IMR-90 (cell line): ENCODE data around the gene YY1AP1. TPM values are rescaled to one million over a fixed set of nuclear protein-coding genes. Genes with fewer than 3 reads are reported as not detected.

ENCODE experiments used
- ATAC-seq: fragments of 200-7000 bp; cut with Tn5 transposase; 2 replicates; pipeline ENCODE4 v1.9.1; 2020; ENCODE audit warnings: low read depth, mild to moderate bottlenecking, moderate library complexity
- BruUV-seq: library from RNA; stranded (reverse); fragments of 400-500 nt; replicated peaks from 2 replicates; lab custom pipeline; 2021; lab: Mats Ljungman, UMichigan
- CTCF ChIA-PET: fragments of 300-600 bp; formaldehyde crosslinking; extraction: SDS; loops from one replicate; lab custom pipeline; 2021; ENCODE audit warnings: antibody characterized with exemption; lab: Yijun Ruan, JAX
- POLR2A ChIA-PET: fragments of 300-600 bp; sonication (Branson Sonifier 250); formaldehyde crosslinking; loops from one replicate; lab custom pipeline; 2022; ENCODE audit warnings: antibody characterized with exemption; ENCODE audit not compliant: unreplicated experiment; lab: Charles Lee
- DNase-seq: peaks from one replicate; pipeline ENCODE4 v3.0.0; 2013
- H2AFZ ChIP-seq: replicated peaks from 2 replicates; pipeline ENCODE3; 2013; ENCODE audit warnings: low read length, mild to moderate bottlenecking; ENCODE audit not compliant: poor library complexity
- H2AK5ac ChIP-seq: 2 replicates; pipeline ENCODE4 v1.6.1; 2013; ENCODE audit warnings: low read depth, low read length, inconsistent platforms
- H2AK9ac ChIP-seq: replicated peaks from 2 replicates; pipeline ENCODE3; 2013; ENCODE audit warnings: mild to moderate bottlenecking, low read depth, low read length, moderate library complexity; ENCODE audit not compliant: poor library complexity
- H2BK120ac ChIP-seq: 2 replicates; pipeline ENCODE4 v1.6.1; 2013; ENCODE audit warnings: low read depth, low read length, inconsistent platforms
- H2BK15ac ChIP-seq: 3 replicates; pipeline ENCODE4 v1.6.1; 2013; ENCODE audit warnings: low read depth, low read length, inconsistent platforms
- H2BK20ac ChIP-seq: 2 replicates; pipeline ENCODE4 v1.6.1; 2013; ENCODE audit warnings: low read depth, mild to moderate bottlenecking, inconsistent platforms, low read length, moderate library complexity
- H2BK5ac ChIP-seq: 2 replicates; pipeline ENCODE4 v1.6.1; 2013; ENCODE audit warnings: mild to moderate bottlenecking, low read depth, low read length, inconsistent platforms; ENCODE audit not compliant: poor library complexity, severe bottlenecking
- H3K14ac ChIP-seq: replicated peaks from 2 replicates; pipeline ENCODE4 v1.6.1; 2013; ENCODE audit warnings: low read depth, low read length, inconsistent platforms
- H3K18ac ChIP-seq: 2 replicates; pipeline ENCODE4 v1.6.1; 2013; ENCODE audit warnings: low read depth, low read length, control low read depth
- H3K23ac ChIP-seq: 2 replicates; pipeline ENCODE4 v1.6.1; 2013; ENCODE audit warnings: low read depth, low read length, inconsistent platforms
- H3K27ac ChIP-seq: 2 replicates; pipeline ENCODE4 v1.5.1; 2013; ENCODE audit warnings: mild to moderate bottlenecking, control low read depth, low read length; ENCODE audit not compliant: insufficient read depth
- H3K27me3 ChIP-seq: 2 replicates; pipeline ENCODE4 v1.6.1; 2013; ENCODE audit warnings: low read length; ENCODE audit not compliant: control insufficient read depth, insufficient read depth
- H3K36me3 ChIP-seq: 2 replicates; pipeline ENCODE4 v1.6.1; 2013; ENCODE audit warnings: low read length, mixed read lengths; ENCODE audit not compliant: control insufficient read depth, insufficient read depth
- H3K4ac ChIP-seq: 2 replicates; pipeline ENCODE4 v1.6.1; 2013; ENCODE audit warnings: low read depth, low read length, inconsistent platforms
- H3K4me1 ChIP-seq: 2 replicates; pipeline ENCODE4 v1.6.1; 2013; ENCODE audit warnings: low read length, mixed read lengths; ENCODE audit not compliant: control insufficient read depth, insufficient read depth
- H3K4me2 ChIP-seq: 2 replicates; pipeline ENCODE4 v1.6.1; 2013; ENCODE audit warnings: low read depth, mild to moderate bottlenecking, control low read depth, low read length, moderate library complexity
- H3K4me3 ChIP-seq: 2 replicates; pipeline ENCODE4 v1.5.1; 2013; ENCODE audit warnings: low read depth, mild to moderate bottlenecking, control low read depth, low read length, moderate library complexity; ENCODE audit not compliant: insufficient read depth
- H3K56ac ChIP-seq: 2 replicates; pipeline ENCODE4 v1.6.1; 2013; ENCODE audit warnings: low read length, inconsistent platforms; ENCODE audit not compliant: insufficient read depth; ENCODE audit errors: extremely low read depth
- H3K79me1 ChIP-seq, 2 experiments: 2 replicates each; pipeline ENCODE4 v1.6.1; 2013; ENCODE audit warnings: low read length in 2 of 2, inconsistent platforms in 1 of 2, low read depth in 1 of 2
- H3K9ac ChIP-seq: 2 replicates; pipeline ENCODE4 v1.6.1; 2013; ENCODE audit warnings: low read depth, low read length, control low read depth
- H3K9me1 ChIP-seq: 2 replicates; pipeline ENCODE4 v1.6.1; 2013; ENCODE audit warnings: low read length, inconsistent platforms; ENCODE audit not compliant: insufficient read depth
- H3K9me3 ChIP-seq: 2 replicates; pipeline ENCODE4 v1.6.1; 2013; ENCODE audit warnings: low read length; ENCODE audit not compliant: control insufficient read depth, insufficient read depth
- H4K20me1 ChIP-seq: 2 replicates; pipeline ENCODE4 v1.6.1; 2013; ENCODE audit warnings: low read length, inconsistent platforms; ENCODE audit not compliant: insufficient read depth
- H4K5ac ChIP-seq: 2 replicates; pipeline ENCODE4 v1.6.1; 2013; ENCODE audit warnings: mild to moderate bottlenecking, low read depth, low read length, control low read depth
- H4K8ac ChIP-seq, 2 experiments: 2 replicates each; pipeline ENCODE4 v1.6.1; 2013; ENCODE audit warnings: low read depth in 2 of 2, low read length in 2 of 2, control low read depth in 1 of 2, inconsistent platforms in 1 of 2
- H4K91ac ChIP-seq: 2 replicates; pipeline ENCODE4 v1.6.1; 2013; ENCODE audit warnings: low read depth, low read length, inconsistent platforms; ENCODE audit not compliant: insufficient read depth
- FOS ChIP-seq: fragments of 150-350 bp; IDR thresholded peaks from 2 replicates; pipeline ENCODE4 v1.6.1; 2016; ENCODE audit warnings: low read depth, low read length
- MXI1 ChIP-seq: IDR thresholded peaks from 2 replicates; pipeline ENCODE4 v1.6.1; 2012; ENCODE audit warnings: low read depth, mild to moderate bottlenecking, low read length, moderate library complexity, borderline replicate concordance
- NFE2L2 ChIP-seq: fragments of 150-350 bp; IDR thresholded peaks from 2 replicates; pipeline ENCODE4 v1.6.1; 2016; ENCODE audit warnings: low read depth, mild to moderate bottlenecking, low read length
- RAD21 ChIP-seq: IDR thresholded peaks from 2 replicates; pipeline ENCODE4 v1.6.1; 2012; ENCODE audit warnings: low read length, improper control_type of control experiment
- RCOR1 ChIP-seq: IDR thresholded peaks from 2 replicates; pipeline ENCODE4 v1.6.1; 2012; ENCODE audit warnings: mild to moderate bottlenecking, low read length, improper control_type of control experiment; ENCODE audit not compliant: insufficient replicate concordance
- USF2 ChIP-seq: fragments of 150-350 bp; IDR thresholded peaks from 2 replicates; pipeline ENCODE4 v1.6.1; 2017; ENCODE audit warnings: mild to moderate bottlenecking, antibody characterized with exemption, low read length, low read depth
- WGBS, 2 experiments: methylation state at CpG; one replicate each; pipeline versions ENCODE4 v1.1.5 to v1.1.7; 2013; ENCODE audit warnings: missing lambda C conversion rate in 2 of 2; ENCODE audit not compliant: insufficient read length in 1 of 2; ENCODE audit errors: extremely low coverage in 2 of 2; 5-methylcytosine and 5-hydroxymethylcytosine counted together
- dilution Hi-C: fragments of 300-500 bp; cut with HindIII; formaldehyde crosslinking; loops from one replicate; pipeline ENCODE4 v1.14.3; 2018; ENCODE audit warnings: low sequenced_read_pairs; ENCODE audit not compliant: unreplicated experiment
- in situ Hi-C: fragments of 300-500 bp; cut with MboI; formaldehyde crosslinking; loops from 3 replicates; pipeline ENCODE4 v1.14.3; 2019; ENCODE audit warnings: low sequenced_read_pairs, inconsistent platforms, mixed read lengths
- intact Hi-C: fragments of 100-400 bp; cut with micrococcal nuclease; formaldehyde crosslinking; loops from 2 replicates; pipeline ENCODE4 v1.10.0; 2022
- polyA plus RNA-seq, 3 experiments: library from polyadenylated mRNA; depleted of rRNA; stranded (reverse); fragments of >200 nt; gene quantifications; 2 replicates each; pipeline ENCODE4 v1.2.3, GENCODE V29; 2012; ENCODE audit warnings: low replicate concordance in 1 of 3
- total RNA-seq: library from RNA; depleted of rRNA; stranded (reverse); fragments of >200 nt; gene quantifications from 2 replicates; pipeline ENCODE4 v1.2.3, GENCODE V29; 2012
- TF ChIP-seq, protein P1 (sequence below): conservative IDR thresholded peaks from 2 replicates; pipeline ENCODE4 v1.5.1; 2012; ENCODE audit warnings: mild to moderate bottlenecking, low read depth, low read length, improper control_type of control experiment
- TF ChIP-seq, protein P2 (sequence below): fragments of 150-350 bp; IDR thresholded peaks from 2 replicates; pipeline ENCODE4 v1.6.1; 2016; ENCODE audit warnings: low read depth, mild to moderate bottlenecking, low read length, moderate library complexity, borderline replicate concordance

The YY1AP1 gene
- total and polyA plus RNA-seq, 2 of the 4 experiments (the other 2 are of a cell fraction) = 31.5 to 52.6 TPM

DNA sequence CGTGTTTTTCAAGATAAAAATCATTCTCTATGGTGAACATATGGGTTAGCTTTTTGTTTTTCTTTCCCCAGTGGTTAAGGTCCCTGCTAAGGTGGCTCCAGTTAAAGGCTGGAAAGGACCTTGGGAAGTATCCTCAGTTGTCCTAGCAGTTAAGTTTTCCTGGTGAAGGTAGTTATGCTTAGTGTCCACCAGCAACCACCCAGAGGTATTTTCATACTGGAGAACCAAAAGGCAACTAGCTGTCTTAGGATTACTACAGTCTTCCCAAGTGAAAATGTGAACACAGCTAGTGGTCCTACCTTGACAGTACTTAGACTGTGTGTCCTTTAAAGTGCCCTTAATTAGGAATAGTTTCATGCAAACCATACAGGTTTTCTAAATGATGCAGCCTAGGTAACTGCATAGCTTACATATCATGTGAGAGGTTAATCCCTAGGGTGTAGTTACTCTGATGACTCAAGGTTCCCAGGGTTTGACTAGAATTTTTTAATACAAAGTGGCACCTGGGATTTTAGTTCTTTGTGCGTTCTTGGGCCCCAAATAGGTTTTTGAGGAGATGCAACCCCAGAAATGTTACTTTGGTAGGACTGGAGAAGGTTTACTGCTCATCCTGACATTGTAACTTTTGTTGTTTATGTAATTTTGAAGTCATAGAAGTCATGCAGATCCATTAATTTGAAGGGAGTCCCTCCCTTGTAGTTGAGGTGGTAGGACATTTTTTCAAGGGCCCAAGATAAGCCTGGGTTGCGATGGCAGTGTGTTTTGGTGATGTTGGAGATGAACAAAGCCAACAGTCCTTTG lies 36.5 kb downstream of the YY1AP1 start:
- Histone ChIP-seq H3K27ac (no peak overlapping the region), H2AFZ (no peak overlapping the region), H3K9ac (no peak overlapping the region)

More for the DNA sequence above, 36.5 kb downstream of the YY1AP1 start:
- no peak overlapping the region for H3K4ac ChIP-seq
- H2BK120ac ChIP-seq = no peak overlapping the region
- intact Hi-C loops (no loop called here), in situ Hi-C loops (no loop called here), dilution Hi-C loops (no loop called here)
- H3K14ac ChIP-seq = no peak overlapping the region
- H2BK5ac ChIP-seq = no peak overlapping the region
- H3K9me1 ChIP-seq = no peaks in the 10 kb centered on the region
- no peaks in the 10 kb centered on the region for H3K36me3 ChIP-seq
- no peak overlapping the region for H3K4me3 ChIP-seq
- TF ChIP-seq USF2 = no peak
- no peak for TF ChIP-seq RCOR1
- no peak for TF ChIP-seq NFE2L2
- TF ChIP-seq, protein P1, sequence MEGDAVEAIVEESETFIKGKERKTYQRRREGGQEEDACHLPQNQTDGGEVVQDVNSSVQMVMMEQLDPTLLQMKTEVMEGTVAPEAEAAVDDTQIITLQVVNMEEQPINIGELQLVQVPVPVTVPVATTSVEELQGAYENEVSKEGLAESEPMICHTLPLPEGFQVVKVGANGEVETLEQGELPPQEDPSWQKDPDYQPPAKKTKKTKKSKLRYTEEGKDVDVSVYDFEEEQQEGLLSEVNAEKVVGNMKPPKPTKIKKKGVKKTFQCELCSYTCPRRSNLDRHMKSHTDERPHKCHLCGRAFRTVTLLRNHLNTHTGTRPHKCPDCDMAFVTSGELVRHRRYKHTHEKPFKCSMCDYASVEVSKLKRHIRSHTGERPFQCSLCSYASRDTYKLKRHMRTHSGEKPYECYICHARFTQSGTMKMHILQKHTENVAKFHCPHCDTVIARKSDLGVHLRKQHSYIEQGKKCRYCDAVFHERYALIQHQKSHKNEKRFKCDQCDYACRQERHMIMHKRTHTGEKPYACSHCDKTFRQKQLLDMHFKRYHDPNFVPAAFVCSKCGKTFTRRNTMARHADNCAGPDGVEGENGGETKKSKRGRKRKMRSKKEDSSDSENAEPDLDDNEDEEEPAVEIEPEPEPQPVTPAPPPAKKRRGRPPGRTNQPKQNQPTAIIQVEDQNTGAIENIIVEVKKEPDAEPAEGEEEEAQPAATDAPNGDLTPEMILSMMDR = no peak
- no peak for TF ChIP-seq RAD21
- no peak for TF ChIP-seq MXI1
- TF ChIP-seq, protein P2, sequence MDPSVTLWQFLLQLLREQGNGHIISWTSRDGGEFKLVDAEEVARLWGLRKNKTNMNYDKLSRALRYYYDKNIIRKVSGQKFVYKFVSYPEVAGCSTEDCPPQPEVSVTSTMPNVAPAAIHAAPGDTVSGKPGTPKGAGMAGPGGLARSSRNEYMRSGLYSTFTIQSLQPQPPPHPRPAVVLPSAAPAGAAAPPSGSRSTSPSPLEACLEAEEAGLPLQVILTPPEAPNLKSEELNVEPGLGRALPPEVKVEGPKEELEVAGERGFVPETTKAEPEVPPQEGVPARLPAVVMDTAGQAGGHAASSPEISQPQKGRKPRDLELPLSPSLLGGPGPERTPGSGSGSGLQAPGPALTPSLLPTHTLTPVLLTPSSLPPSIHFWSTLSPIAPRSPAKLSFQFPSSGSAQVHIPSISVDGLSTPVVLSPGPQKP = no peak
- no peak for TF ChIP-seq FOS
- no peak overlapping the region for H2AK9ac ChIP-seq
- H2BK15ac ChIP-seq = no peak overlapping the region
- H3K56ac ChIP-seq = no peak overlapping the region
- H3K4me2 ChIP-seq = no peak overlapping the region
- POLR2A ChIA-PET = no interaction called here
- H2BK20ac ChIP-seq = no peak overlapping the region
- peaks cover 0 to 4% of the 10 kb centered on the region in 2 experiments; a peak in 1 of 4 replicates for H3K79me1 ChIP-seq
- WGBS, 2 experiments = no CpG with 5 or more reads among the region's 3 CpGs
- no peak overlapping the region for H4K5ac ChIP-seq
- no peaks in the 10 kb centered on the region for H4K20me1 ChIP-seq
- peaks cover 2% of the 10 kb centered on the region; the same call in 1 of the 2 replicates for H3K4me1 ChIP-seq
- no peak for DNase-seq
- no peak overlapping the region for H4K91ac ChIP-seq
- no peak for ATAC-seq
- no TSS peak for BruUV-seq
- H3K23ac ChIP-seq = no peak overlapping the region
- no peaks in the 10 kb centered on the region for H3K27me3 ChIP-seq
- no peak overlapping the region for H3K18ac ChIP-seq
- H3K9me3 ChIP-seq = peaks cover 4% of the 10 kb centered on the region; the same call in 1 of the 2 replicates
- H2AK5ac ChIP-seq = no peak overlapping the region; the same call in 1 of the 2 replicates
- no peak overlapping the region for H4K8ac ChIP-seq
- CTCF ChIA-PET = interaction anchor here (0.9 to 1.0 kb wide), 2 partner anchors 29 to 31 kb away, joined by 3 read pairs; no protein-coding TSS in a partner anchor
